HEK293 (cell line): ENCODE measurements around the gene YIPF4.
"Not testable (repeated sequence)": the region's sequence is repeated elsewhere in the genome, so short reads cannot be mapped to it uniquely, and the experiment has no call there.

Experiments used
- CTCF ChIA-PET: fragments of 350-600 bp; formaldehyde crosslinking; extraction: SDS; loops from one replicate; lab custom pipeline; 2021; ENCODE audit warnings: antibody characterized with exemption; lab: Yijun Ruan, JAX
- POLR2A ChIA-PET: fragments of 300-600 bp; formaldehyde crosslinking; extraction: SDS; loops from one replicate; lab custom pipeline; 2020; ENCODE audit warnings: antibody characterized with exemption, inconsistent platforms; lab: Yijun Ruan, JAX
- H3K27ac ChIP-seq: fragments of 200-500 bp; sonication (Bioruptor generic); 2 replicates; pipeline ENCODE4 v1.5.1; 2014; ENCODE audit warnings: low read depth, low read length, control low read depth, inconsistent platforms; ENCODE audit errors: extremely low read depth
- H3K36me3 ChIP-seq, 2 experiments: fragments of 200-500 bp in 1 of 2; sonication (Bioruptor generic) in 1 of 2; 1 replicate in 1 of 2; 2 replicates in 1 of 2; pipeline ENCODE4 v1.5.1; 2014 to 2017; ENCODE audit warnings: inconsistent platforms in 2 of 2, low read length in 2 of 2; ENCODE audit not compliant: control insufficient read depth in 2 of 2, insufficient read depth in 1 of 2
- H3K4me1 ChIP-seq: fragments of 200-500 bp; sonication (Bioruptor generic); 2 replicates; pipeline ENCODE4 v1.5.1; 2014; ENCODE audit warnings: mild to moderate bottlenecking, low read length, inconsistent platforms; ENCODE audit not compliant: control insufficient read depth, insufficient read depth
- H3K4me3 ChIP-seq: 2 replicates; pipeline ENCODE4 v1.5.1; 2011; ENCODE audit warnings: low read depth, mild to moderate bottlenecking, control low read depth, low read length, moderate library complexity
- H3K9me3 ChIP-seq: fragments of 200-500 bp; sonication (Bioruptor generic); 2 replicates; pipeline ENCODE4 v1.5.1; 2014; ENCODE audit warnings: low read depth, low read length, inconsistent platforms; ENCODE audit not compliant: control insufficient read depth, insufficient read depth
- KLF16 ChIP-seq: fragments of 450-650 bp; formaldehyde crosslinking; IDR thresholded peaks from 2 replicates; pipeline ENCODE4 v1.5.1; 2017; ENCODE audit warnings: missing biosample characterization, missing genetic modification characterization
- MZF1 ChIP-seq: fragments of 450-650 bp; formaldehyde crosslinking; IDR thresholded peaks from 2 replicates; pipeline ENCODE4 v1.5.1; 2017; ENCODE audit warnings: missing biosample characterization, missing genetic modification characterization, borderline replicate concordance
- PRDM1 ChIP-seq: fragments of 450-650 bp; formaldehyde crosslinking; IDR thresholded peaks from 2 replicates; pipeline ENCODE4; 2016; ENCODE audit warnings: missing biosample characterization, missing genetic modification characterization
- YY1 ChIP-seq: fragments of 450-650 bp; formaldehyde crosslinking; IDR thresholded peaks from 2 replicates; pipeline ENCODE4 v1.5.1; 2018; ENCODE audit warnings: missing biosample characterization, missing genetic modification characterization
- ZNF248 ChIP-seq: fragments of 450-650 bp; formaldehyde crosslinking; IDR thresholded peaks from 2 replicates; pipeline ENCODE4 v1.5.1; 2017; ENCODE audit warnings: missing biosample characterization, missing genetic modification characterization
- ZNF26 ChIP-seq: fragments of 450-650 bp; formaldehyde crosslinking; IDR thresholded peaks from 2 replicates; pipeline ENCODE4 v1.5.1; 2016; ENCODE audit warnings: missing biosample characterization, missing genetic modification characterization
- ZNF311 ChIP-seq: fragments of 450-650 bp; formaldehyde crosslinking; IDR thresholded peaks from 2 replicates; pipeline ENCODE4 v1.5.1; 2017; ENCODE audit warnings: missing biosample characterization, missing genetic modification characterization, borderline replicate concordance
- ZNF354C ChIP-seq: fragments of 450-650 bp; formaldehyde crosslinking; IDR thresholded peaks from 2 replicates; pipeline ENCODE4 v1.5.1; 2016; ENCODE audit warnings: missing biosample characterization, missing genetic modification characterization, low read depth, borderline replicate concordance
- ZNF362 ChIP-seq: fragments of 450-650 bp; formaldehyde crosslinking; IDR thresholded peaks from 2 replicates; pipeline ENCODE4 v1.5.1; 2016; ENCODE audit warnings: missing biosample characterization, missing genetic modification characterization
- ZNF433 ChIP-seq: fragments of 450-650 bp; formaldehyde crosslinking; IDR thresholded peaks from 2 replicates; pipeline ENCODE4 v1.5.1; 2016; ENCODE audit warnings: missing biosample characterization, missing genetic modification characterization, low read depth
- ZNF501 ChIP-seq: fragments of 450-650 bp; formaldehyde crosslinking; IDR thresholded peaks from 2 replicates; pipeline ENCODE4 v1.5.1; 2016; ENCODE audit warnings: missing biosample characterization, missing genetic modification characterization
- ZNF561 ChIP-seq: fragments of 450-650 bp; IDR thresholded peaks from 2 replicates; pipeline ENCODE4 v1.5.1; 2018; ENCODE audit warnings: missing biosample characterization, missing genetic modification characterization, borderline replicate concordance
- ZNF645 ChIP-seq: fragments of 450-650 bp; formaldehyde crosslinking; IDR thresholded peaks from 2 replicates; pipeline ENCODE4; 2016; ENCODE audit warnings: missing biosample characterization, missing genetic modification characterization
- ZNF658 ChIP-seq: fragments of 450-650 bp; formaldehyde crosslinking; IDR thresholded peaks from 2 replicates; pipeline ENCODE4; 2016; ENCODE audit warnings: missing biosample characterization, missing genetic modification characterization
- ZNF660 ChIP-seq: fragments of 450-650 bp; IDR thresholded peaks from 2 replicates; pipeline ENCODE4 v1.5.1; 2018; ENCODE audit warnings: missing biosample characterization, mild to moderate bottlenecking, missing genetic modification characterization
- ZNF76 ChIP-seq: fragments of 450-650 bp; formaldehyde crosslinking; IDR thresholded peaks from 2 replicates; pipeline ENCODE4; 2016; ENCODE audit warnings: low read depth, missing biosample characterization, missing genetic modification characterization, borderline replicate concordance
- TF ChIP-seq, protein P1 (sequence below): fragments of 450-650 bp; formaldehyde crosslinking; IDR thresholded peaks from 2 replicates; pipeline ENCODE4 v1.5.1; 2016; ENCODE audit warnings: missing biosample characterization, missing genetic modification characterization
- TF ChIP-seq, protein P2 (sequence below): fragments of 450-650 bp; formaldehyde crosslinking; IDR thresholded peaks from 2 replicates; pipeline ENCODE4 v1.5.0; 2017; ENCODE audit warnings: missing biosample characterization, missing genetic modification characterization, borderline replicate concordance

Gene YIPF4

GRCh38 chr2:32274289-32274688, 3.4 kb upstream of the YIPF4 start:
- no peaks in the 10 kb centered on the region; a peak in 1 of 3 replicates for H3K36me3 ChIP-seq
- POLR2A ChIA-PET, result no interaction called here
- H3K27ac ChIP-seq, result no peak overlapping the region
- TF ChIP-seq ZNF433, result no peak
- TF ChIP-seq, protein P1, sequence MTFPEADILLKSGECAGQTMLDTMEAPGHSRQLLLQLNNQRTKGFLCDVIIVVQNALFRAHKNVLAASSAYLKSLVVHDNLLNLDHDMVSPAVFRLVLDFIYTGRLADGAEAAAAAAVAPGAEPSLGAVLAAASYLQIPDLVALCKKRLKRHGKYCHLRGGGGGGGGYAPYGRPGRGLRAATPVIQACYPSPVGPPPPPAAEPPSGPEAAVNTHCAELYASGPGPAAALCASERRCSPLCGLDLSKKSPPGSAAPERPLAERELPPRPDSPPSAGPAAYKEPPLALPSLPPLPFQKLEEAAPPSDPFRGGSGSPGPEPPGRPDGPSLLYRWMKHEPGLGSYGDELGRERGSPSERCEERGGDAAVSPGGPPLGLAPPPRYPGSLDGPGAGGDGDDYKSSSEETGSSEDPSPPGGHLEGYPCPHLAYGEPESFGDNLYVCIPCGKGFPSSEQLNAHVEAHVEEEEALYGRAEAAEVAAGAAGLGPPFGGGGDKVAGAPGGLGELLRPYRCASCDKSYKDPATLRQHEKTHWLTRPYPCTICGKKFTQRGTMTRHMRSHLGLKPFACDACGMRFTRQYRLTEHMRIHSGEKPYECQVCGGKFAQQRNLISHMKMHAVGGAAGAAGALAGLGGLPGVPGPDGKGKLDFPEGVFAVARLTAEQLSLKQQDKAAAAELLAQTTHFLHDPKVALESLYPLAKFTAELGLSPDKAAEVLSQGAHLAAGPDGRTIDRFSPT (tag by site-specific recombination), result no peak
- no peak for TF ChIP-seq ZNF76 (tag by site-specific recombination)
- TF ChIP-seq ZNF26, result no peak
- no peak for TF ChIP-seq ZNF248 (tag by site-specific recombination)
- no peak for TF ChIP-seq ZNF660
- TF ChIP-seq ZNF354C (tag by site-specific recombination), result no peak
- TF ChIP-seq PRDM1 (tag by site-specific recombination), result no peak
- TF ChIP-seq ZNF658 (tag by site-specific recombination), result no peak
- TF ChIP-seq, all 188 proteins: peak for 0
- CTCF ChIA-PET, result no interaction called here
- H3K9me3 ChIP-seq, result no peaks in the 10 kb centered on the region
- H3K4me1 ChIP-seq, result peaks cover 4% of the 10 kb centered on the region; the same call in 1 of the 2 replicates
- no peak overlapping the region for H3K4me3 ChIP-seq

- H3K4me3 ChIP-seq, H3K9me3 ChIP-seq, H3K36me3 ChIP-seq, H3K27ac ChIP-seq, H3K4me1 ChIP-seq, POLR2A ChIA-PET, CTCF ChIA-PET: not testable (repeated sequence)
These were observed 1.9 kb upstream of the YIPF4 start for GRCh38 chr2:32275790-32276189.

DNA sequence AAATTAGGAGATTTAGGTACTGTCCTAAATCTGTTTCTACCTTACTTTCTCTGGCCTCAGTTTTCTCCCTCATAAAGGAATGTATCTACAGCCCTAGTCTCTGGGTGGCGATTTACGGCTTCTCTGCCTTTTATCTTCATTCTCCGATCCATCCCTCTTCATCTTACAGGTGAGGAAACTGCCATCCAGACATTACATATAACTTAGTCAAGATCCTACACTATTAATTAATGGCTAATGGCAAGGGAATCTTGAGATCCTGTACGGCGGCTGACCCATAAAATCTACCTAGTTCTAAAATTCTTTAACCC, 386 bp upstream of the YIPF4 start:
- TF ChIP-seq MZF1 (tag by site-specific recombination) (no peak), ZNF561 (tag by site-specific recombination) (no peak), ZNF362 (tag by site-specific recombination) (no peak), ZNF311 (tag by site-specific recombination) (no peak), ZNF501 (tag by site-specific recombination) (no peak), ZNF645 (tag by site-specific recombination) (no peak), YY1 (no peak), KLF16 (tag by site-specific recombination) (no peak)
- TF ChIP-seq, protein P2, sequence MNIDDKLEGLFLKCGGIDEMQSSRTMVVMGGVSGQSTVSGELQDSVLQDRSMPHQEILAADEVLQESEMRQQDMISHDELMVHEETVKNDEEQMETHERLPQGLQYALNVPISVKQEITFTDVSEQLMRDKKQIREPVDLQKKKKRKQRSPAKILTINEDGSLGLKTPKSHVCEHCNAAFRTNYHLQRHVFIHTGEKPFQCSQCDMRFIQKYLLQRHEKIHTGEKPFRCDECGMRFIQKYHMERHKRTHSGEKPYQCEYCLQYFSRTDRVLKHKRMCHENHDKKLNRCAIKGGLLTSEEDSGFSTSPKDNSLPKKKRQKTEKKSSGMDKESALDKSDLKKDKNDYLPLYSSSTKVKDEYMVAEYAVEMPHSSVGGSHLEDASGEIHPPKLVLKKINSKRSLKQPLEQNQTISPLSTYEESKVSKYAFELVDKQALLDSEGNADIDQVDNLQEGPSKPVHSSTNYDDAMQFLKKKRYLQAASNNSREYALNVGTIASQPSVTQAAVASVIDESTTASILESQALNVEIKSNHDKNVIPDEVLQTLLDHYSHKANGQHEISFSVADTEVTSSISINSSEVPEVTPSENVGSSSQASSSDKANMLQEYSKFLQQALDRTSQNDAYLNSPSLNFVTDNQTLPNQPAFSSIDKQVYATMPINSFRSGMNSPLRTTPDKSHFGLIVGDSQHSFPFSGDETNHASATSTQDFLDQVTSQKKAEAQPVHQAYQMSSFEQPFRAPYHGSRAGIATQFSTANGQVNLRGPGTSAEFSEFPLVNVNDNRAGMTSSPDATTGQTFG (tag by site-specific recombination), result no peak
- peak overlapping the region; percentile 72 for H3K27ac ChIP-seq
- H3K9me3 ChIP-seq, result no peaks in the 10 kb centered on the region
- peaks cover 18 to 22% of the 10 kb centered on the region in 2 experiments for H3K36me3 ChIP-seq
- CTCF ChIA-PET, result no interaction called here
- POLR2A ChIA-PET, result interaction anchor here (0.5 kb wide), 1 partner anchor 223 kb away, joined by 3 read pairs; no protein-coding TSS in a partner anchor
- H3K4me1 ChIP-seq, result peaks cover 4% of the 10 kb centered on the region; the same call in 1 of the 2 replicates
- H3K4me3 ChIP-seq, result peak overlapping the region; percentile 93
